Neural cell (in vitro differentiated cells): ENCODE results near the gene SUSD3. TPM values are rescaled to one million over a fixed set of nuclear protein-coding genes. Genes with fewer than 3 reads are reported as not detected.

Experiments used
- H2AFZ ChIP-seq: fragments of 200-600, 300-800 bp; sonication (generic), shearing (Covaris generic); 2 replicates; pipeline ENCODE4 v1.6.0; 2014; ENCODE audit warnings: low read depth, mild to moderate bottlenecking, antibody characterized with exemption, low read length, moderate library complexity
- H3F3A ChIP-seq: fragments of 200-600 bp; shearing (Covaris generic); 2 replicates; pipeline ENCODE4 v1.6.1; 2016; ENCODE audit warnings: mild to moderate bottlenecking, moderate library complexity, mixed read lengths, antibody characterized with exemption, low read length; ENCODE audit not compliant: insufficient read depth, poor library complexity, severe bottlenecking
- H3K27ac ChIP-seq: fragments of 200-600, 300-800 bp; sonication (generic), shearing (Covaris generic); 2 replicates; pipeline ENCODE4 v1.5.1; 2014; ENCODE audit warnings: mild to moderate bottlenecking, low read length, moderate library complexity
- H3K27me3 ChIP-seq: fragments of 300-800, 200-600 bp; sonication (generic), shearing (Covaris generic); 2 replicates; pipeline ENCODE4 v1.6.0; 2014; ENCODE audit warnings: mild to moderate bottlenecking, low read depth, low read length, moderate library complexity; ENCODE audit not compliant: insufficient read depth
- H3K36me3 ChIP-seq: fragments of 300-800, 200-600 bp; sonication (generic), shearing (Covaris generic); 2 replicates; pipeline ENCODE4 v1.5.1; 2014; ENCODE audit warnings: mild to moderate bottlenecking, antibody characterized with exemption, low read length, moderate library complexity; ENCODE audit not compliant: insufficient read depth
- H3K4me2 ChIP-seq: fragments of 300-800, 200-600 bp; sonication (generic), shearing (Covaris generic); 2 replicates; pipeline ENCODE4 v1.6.0; 2014; ENCODE audit warnings: mild to moderate bottlenecking, low read length
- H3K4me3 ChIP-seq: fragments of 300-800, 200-600 bp; sonication (generic), shearing (Covaris generic); 2 replicates; pipeline ENCODE4 v1.5.1; 2014; ENCODE audit warnings: mild to moderate bottlenecking, low read length, moderate library complexity
- H3K79me2 ChIP-seq: fragments of 200-600 bp; shearing (Covaris generic); replicated peaks from 2 replicates; pipeline ENCODE4 v1.6.0; 2014; ENCODE audit warnings: mild to moderate bottlenecking, low read length, moderate library complexity; ENCODE audit not compliant: insufficient read depth
- H3K9ac ChIP-seq: fragments of 300-800, 200-600 bp; sonication (generic), shearing (Covaris generic); 2 replicates; pipeline ENCODE4 v1.6.1; 2016; ENCODE audit warnings: mild to moderate bottlenecking, low read length, mixed read lengths
- H3K9me2 ChIP-seq: fragments of 200-600 bp; shearing (Covaris generic); 2 replicates; pipeline ENCODE4 v1.6.1; 2016; ENCODE audit warnings: mild to moderate bottlenecking, low read length, mixed read lengths; ENCODE audit not compliant: insufficient read depth
- H3K9me3 ChIP-seq: fragments of 200-600, 300-800 bp; sonication (generic), shearing (Covaris generic); 2 replicates; pipeline ENCODE4 v1.6.1; 2016; ENCODE audit warnings: mild to moderate bottlenecking, mixed run types, low read length, moderate library complexity, mixed read lengths
- H4K20me1 ChIP-seq: fragments of 200-600 bp; shearing (Covaris generic); 2 replicates; pipeline ENCODE4 v1.6.1; 2016; ENCODE audit warnings: mild to moderate bottlenecking, mixed run types; ENCODE audit not compliant: insufficient read depth
- CTCF ChIP-seq: fragments of 450-650 bp; IDR thresholded peaks from 2 replicates; pipeline ENCODE4 v1.5.1; 2014; ENCODE audit warnings: antibody characterized with exemption, mild to moderate bottlenecking, moderate library complexity; ENCODE audit not compliant: poor library complexity, severe bottlenecking
- EP300 ChIP-seq: fragments of 450-650 bp; conservative IDR thresholded peaks from 2 replicates; pipeline ENCODE4 v1.6.1; 2014; ENCODE audit warnings: antibody characterized with exemption, mild to moderate bottlenecking, moderate library complexity; ENCODE audit not compliant: poor library complexity, severe bottlenecking
- EZH2 ChIP-seq: fragments of 200-600, 300-800 bp; shearing (Covaris generic), sonication (generic); IDR thresholded peaks from 2 replicates; pipeline ENCODE4 v1.6.1; 2014; ENCODE audit warnings: antibody characterized with exemption, low read length, borderline replicate concordance, mild to moderate bottlenecking; ENCODE audit not compliant: insufficient read depth, poor library complexity, severe bottlenecking
- MXI1 ChIP-seq: fragments of 450-650 bp; conservative IDR thresholded peaks from 2 replicates; pipeline ENCODE4 v1.6.1; 2014; ENCODE audit warnings: antibody characterized with exemption, mild to moderate bottlenecking; ENCODE audit not compliant: poor library complexity, severe bottlenecking
- POLR2AphosphoS5 ChIP-seq: IDR thresholded peaks from 2 replicates; pipeline ENCODE4 v1.6.1; 2012
- RAD21 ChIP-seq: fragments of 450-650 bp; conservative IDR thresholded peaks from 2 replicates; pipeline ENCODE4 v1.6.1; 2014; ENCODE audit warnings: antibody characterized with exemption, mild to moderate bottlenecking, moderate library complexity
- REST ChIP-seq: IDR thresholded peaks from 2 replicates; pipeline ENCODE4 v1.6.1; 2012; ENCODE audit warnings: borderline replicate concordance
- SMC3 ChIP-seq: fragments of 450-650 bp; conservative IDR thresholded peaks from 2 replicates; pipeline ENCODE4 v1.6.1; 2014; ENCODE audit warnings: antibody characterized with exemption, mild to moderate bottlenecking, moderate library complexity; ENCODE audit not compliant: poor library complexity
- TAF1 ChIP-seq: IDR thresholded peaks from 2 replicates; pipeline ENCODE4 v1.6.1; 2012; ENCODE audit warnings: low read depth
- polyA plus RNA-seq: library from polyadenylated mRNA; depleted of rRNA; stranded (reverse); fragments of >200 nt; gene quantifications from 2 replicates; pipeline ENCODE4 v1.2.3, GENCODE V29; 2014

SUSD3 gene
- polyA plus RNA-seq, 1 donor from 2014 or later = not detected

GRCh38 chr9:93111001-93111370 is 52.5 kb downstream of the SUSD3 start:
- no peaks in the 10 kb centered on the region for H3K27me3 ChIP-seq
- H3K4me3 ChIP-seq = no peak overlapping the region
- H3K27ac ChIP-seq = no peak overlapping the region
- H3K9me3 ChIP-seq = no peaks in the 10 kb centered on the region
- H3K9me2 ChIP-seq = no peaks in the 10 kb centered on the region
- no peak for TF ChIP-seq CTCF
- no peak for TF ChIP-seq EZH2
- no peak for TF ChIP-seq MXI1
- TF ChIP-seq POLR2AphosphoS5 = no peak
- TF ChIP-seq EP300 = no peak
- no peak for TF ChIP-seq SMC3
- no peak overlapping the region for H3K4me2 ChIP-seq
- no peaks in the 10 kb centered on the region for H3F3A ChIP-seq
- no peak overlapping the region for H2AFZ ChIP-seq
- no peak overlapping the region for H3K9ac ChIP-seq
- no peaks in the 10 kb centered on the region for H3K36me3 ChIP-seq
- no peaks in the 10 kb centered on the region for H4K20me1 ChIP-seq
- no peaks in the 10 kb centered on the region for H3K79me2 ChIP-seq

- Histone ChIP-seq H3K9ac (no peak overlapping the region), H3K4me3 (no peak overlapping the region), H3K27ac (no peak overlapping the region), H3K36me3 (no peaks in the 10 kb centered on the region), H3K27me3 (no peaks in the 10 kb centered on the region), H3K9me3 (no peaks in the 10 kb centered on the region), H3F3A (no peaks in the 10 kb centered on the region), H3K4me2 (no peak overlapping the region), H3K9me2 (no peaks in the 10 kb centered on the region), H4K20me1 (no peaks in the 10 kb centered on the region), H2AFZ (no peak overlapping the region), H3K79me2 (no peaks in the 10 kb centered on the region)
- TF ChIP-seq TAF1 (no peak), POLR2AphosphoS5 (no peak), CTCF (no peak), REST (no peak), RAD21 (no peak), SMC3 (no peak), EP300 (no peak), EZH2 (no peak), MXI1 (no peak)
Observed at GRCh38 chr9:93111371-93112115, 53.0 kb downstream of the SUSD3 start.
